ENCODE data around the gene SLC44A3.

The SLC44A3 gene

GRCh38 chr1:94806441-94806871 lies 13.7 kb upstream of the SLC44A3 start:
- H3K4me3 ChIP-seq (ENCODE audit: low read length): no peak overlapping the region
- TF ChIP-seq CTCF (IDR thresholded peaks at IDR 0.05; ENCODE audit: insufficient read depth, low read depth, low read length, missing control alignments): no peak
- peak; percentile 42 for DNase-seq (ENCODE audit: low read depth)

- TF ChIP-seq CTCF (IDR thresholded peaks at IDR 0.05; ENCODE audit: insufficient read depth, low read depth, low read length, missing control alignments): no peak
- H3K4me3 ChIP-seq (ENCODE audit: low read length): no peak overlapping the region
- no peak for DNase-seq (ENCODE audit: low read depth)
Observed at GRCh38 chr1:94807742-94808491, 12.2 kb upstream of the SLC44A3 start.

- no peak overlapping the region for H3K4me3 ChIP-seq (ENCODE audit: low read length)
- no peak for DNase-seq (ENCODE audit: low read depth)
- no peak for TF ChIP-seq CTCF (IDR thresholded peaks at IDR 0.05; ENCODE audit: insufficient read depth, low read depth, low read length, missing control alignments)
Observed at GRCh38 chr1:94808669-94809068, 11.5 kb upstream of the SLC44A3 start.

GRCh38 chr1:94812985-94813384 lies 7.2 kb upstream of the SLC44A3 start:
- no peak for DNase-seq (ENCODE audit: low read depth)
- TF ChIP-seq CTCF (IDR thresholded peaks at IDR 0.05; ENCODE audit: insufficient read depth, low read depth, low read length, missing control alignments): no peak
- no peak overlapping the region for H3K4me3 ChIP-seq (ENCODE audit: low read length)

GRCh38 chr1:94816030-94816429 lies 4.1 kb upstream of the SLC44A3 start:
- DNase-seq (ENCODE audit: low read depth): no peak
- H3K4me3 ChIP-seq (ENCODE audit: low read length): no peak overlapping the region
- no peak for TF ChIP-seq CTCF (IDR thresholded peaks at IDR 0.05; ENCODE audit: insufficient read depth, low read depth, low read length, missing control alignments)

- no peak overlapping the region for H3K4me3 ChIP-seq (ENCODE audit: low read length)
- DNase-seq (ENCODE audit: low read depth): no peak
- TF ChIP-seq CTCF (IDR thresholded peaks at IDR 0.05; ENCODE audit: insufficient read depth, low read depth, low read length, missing control alignments): no peak
Observed at GRCh38 chr1:94817712-94818111, 2.4 kb upstream of the SLC44A3 start.

Data from epithelial cell of esophagus (primary cell).